Choroid plexus epithelial cell (primary cell): Measurements from ENCODE around the gene TNFRSF13B.
"Not testable (repeated sequence)": the region's sequence is repeated elsewhere in the genome, so short reads cannot be mapped to it uniquely, and the experiment has no call there.

ENCODE experiments used
- DNase-seq: peaks from one replicate; pipeline ENCODE4 v3.0.0-alpha.2; 2010; ENCODE audit warnings: low read depth
- H3K4me3 ChIP-seq: 2 replicates; pipeline ENCODE4 v1.5.1; 2011; ENCODE audit warnings: low read depth, mild to moderate bottlenecking, control low read depth, low read length, moderate library complexity
- CTCF ChIP-seq: conservative IDR thresholded peaks from 2 replicates; pipeline ENCODE4 v1.5.1; 2011; ENCODE audit warnings: low read depth, mild to moderate bottlenecking, control low read depth, inconsistent platforms, low read length, moderate library complexity

The TNFRSF13B gene

GRCh38 chr17:16969931-16970906, 1.7 kb downstream of the TNFRSF13B start:
- no peak for TF ChIP-seq CTCF
- H3K4me3 ChIP-seq: no peak overlapping the region
- DNase-seq: no peak

- DNase-seq: no peak
- TF ChIP-seq CTCF: no peak
- no peak overlapping the region for H3K4me3 ChIP-seq
Observed at GRCh38 chr17:16968786-16969185, 3.1 kb downstream of the TNFRSF13B start.

- DNase-seq: no peak
- peak; percentile 19 for TF ChIP-seq CTCF
- H3K4me3 ChIP-seq: no peak overlapping the region
Observed at GRCh38 chr17:16962804-16963203, 9.1 kb downstream of the TNFRSF13B start.

GRCh38 chr17:16961792-16962191, 10.1 kb downstream of the TNFRSF13B start:
- no peak overlapping the region for H3K4me3 ChIP-seq
- no peak for TF ChIP-seq CTCF
- DNase-seq: no peak

GRCh38 chr17:16961022-16961421, 10.9 kb downstream of the TNFRSF13B start:
- not testable (repeated sequence) for H3K4me3 ChIP-seq, DNase-seq

GRCh38 chr17:16955011-16955410, 16.9 kb downstream of the TNFRSF13B start:
- not testable (repeated sequence) for DNase-seq

GRCh38 chr17:16954521-16954920, 17.4 kb downstream of the TNFRSF13B start:
- no peak for TF ChIP-seq CTCF
- DNase-seq: no peak
- H3K4me3 ChIP-seq: no peak overlapping the region

More at GRCh38 chr17:16955011-16955410, 16.9 kb downstream of the TNFRSF13B start:
- not testable (repeated sequence) for H3K4me3 ChIP-seq

- H3K4me3 ChIP-seq: no peak overlapping the region
- DNase-seq: no peak
- TF ChIP-seq CTCF: no peak
Observed at GRCh38 chr17:16953841-16954240, 18.1 kb downstream of the TNFRSF13B start.
